Skeletal muscle satellite cell (primary cell): ENCODE results near the gene DAAM2.

Source experiments
- H3K27me3 ChIP-seq: 2 replicates; pipeline ENCODE4 v1.7.0; 2013; ENCODE audit warnings: low read length; ENCODE audit not compliant: control insufficient read depth, insufficient read depth
- H3K36me3 ChIP-seq: 2 replicates; pipeline ENCODE4 v1.7.0; 2013; ENCODE audit warnings: mild to moderate bottlenecking, control low read depth, low read length; ENCODE audit not compliant: insufficient read depth
- H3K4me1 ChIP-seq: 2 replicates; pipeline ENCODE4 v1.7.0; 2013; ENCODE audit warnings: low read length; ENCODE audit not compliant: control insufficient read depth, insufficient read depth
- H3K4me2 ChIP-seq: 2 replicates; pipeline ENCODE4 v1.7.0; 2013; ENCODE audit warnings: mild to moderate bottlenecking, low read length
- H3K4me3 ChIP-seq: 2 replicates; pipeline ENCODE4 v1.7.0; 2013; ENCODE audit warnings: low read length
- H3K9ac ChIP-seq: 2 replicates; pipeline ENCODE4 v1.7.0; 2013; ENCODE audit warnings: mild to moderate bottlenecking, low read depth, low read length, moderate library complexity
- H3K9me3 ChIP-seq: replicated peaks from 2 replicates; pipeline ENCODE4 v1.7.0; 2013; ENCODE audit warnings: mild to moderate bottlenecking, control low read depth, low read length

The DAAM2 gene

DNA sequence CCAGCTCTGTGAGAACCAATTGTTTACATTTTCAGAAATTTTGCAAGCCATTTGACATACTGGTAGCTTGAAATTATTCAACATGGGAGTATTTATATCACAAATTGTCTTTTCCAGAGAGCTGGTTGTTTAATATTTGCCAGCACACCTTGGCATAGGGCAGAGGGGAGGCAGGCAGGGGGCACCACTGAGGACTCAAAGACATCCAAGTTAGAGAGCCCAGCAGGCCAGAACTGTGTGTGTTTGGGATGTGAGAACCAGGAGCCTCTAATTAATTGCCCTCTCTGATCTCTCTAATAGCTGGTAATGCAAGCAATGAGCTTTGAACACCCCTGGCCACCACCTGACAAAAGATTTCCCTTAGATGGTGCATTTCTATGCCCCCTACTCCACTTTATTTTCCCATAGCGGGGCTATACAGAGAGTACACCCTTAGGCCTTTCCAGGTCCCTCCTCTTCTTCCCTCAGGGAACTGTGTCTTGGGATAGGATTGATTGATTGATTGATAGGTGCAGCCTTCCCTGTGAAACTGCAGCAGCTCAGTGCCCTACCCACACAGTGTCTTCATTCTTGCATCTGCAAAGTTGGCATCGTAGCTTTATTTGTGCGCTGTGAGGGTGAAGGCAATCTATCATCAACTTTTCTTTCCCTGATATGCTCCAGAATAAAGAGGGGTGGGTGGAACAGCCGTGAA lies 112.9 kb downstream of the DAAM2 start:
- Histone ChIP-seq H3K36me3 (peaks cover 31% of the 10 kb centered on the region), H3K9me3 (no peaks in the 10 kb centered on the region), H3K4me1 (no peaks in the 10 kb centered on the region), H3K9ac (no peak overlapping the region), H3K4me2 (no peak overlapping the region), H3K27me3 (no peaks in the 10 kb centered on the region), H3K4me3 (no peak overlapping the region)

DNA sequence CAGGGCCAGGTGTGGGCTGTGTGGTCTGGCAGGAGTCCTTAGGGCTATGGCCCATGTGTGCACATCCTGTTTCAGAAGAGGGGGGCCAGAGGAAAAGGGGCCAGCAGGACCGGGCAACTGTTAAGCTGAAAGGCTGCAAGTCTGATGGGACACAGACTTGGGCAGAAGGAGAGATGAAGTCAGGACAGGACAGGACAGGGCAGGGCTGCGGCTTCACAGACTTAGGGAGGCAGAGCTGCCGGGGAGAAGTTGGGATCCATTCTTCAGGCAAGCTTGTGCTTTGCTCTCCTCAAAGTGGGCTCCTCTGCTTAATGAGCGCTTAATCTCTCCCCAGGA lies 113.4 kb downstream of the DAAM2 start:
- no peaks in the 10 kb centered on the region for H3K4me1 ChIP-seq
- no peaks in the 10 kb centered on the region for H3K9me3 ChIP-seq
- no peak overlapping the region for H3K4me3 ChIP-seq
- no peak overlapping the region for H3K4me2 ChIP-seq
- peaks cover 30% of the 10 kb centered on the region for H3K36me3 ChIP-seq
- H3K9ac ChIP-seq: no peak overlapping the region
- no peaks in the 10 kb centered on the region for H3K27me3 ChIP-seq

DNA sequence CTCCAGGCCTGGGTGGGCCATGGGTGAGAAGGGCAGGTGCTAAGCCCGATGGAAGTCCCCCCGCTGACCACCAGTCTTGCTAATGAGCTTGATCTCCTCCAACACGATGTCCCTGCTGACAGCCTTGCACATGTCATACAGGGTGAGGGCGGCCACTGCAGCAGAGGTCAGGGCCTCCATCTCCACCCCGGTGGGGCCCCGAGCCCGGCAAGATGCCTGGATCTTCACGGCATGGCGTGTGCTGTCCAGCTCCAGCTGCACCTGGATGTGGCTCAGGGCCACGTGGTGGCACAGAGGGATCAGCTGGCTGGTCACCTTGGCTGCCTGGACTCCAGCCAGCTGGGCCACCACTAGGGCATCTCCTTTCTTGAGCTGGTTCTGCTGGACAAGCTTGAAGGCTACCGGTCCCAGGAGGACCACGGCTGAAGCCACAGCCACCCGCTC lies 114.2 kb downstream of the DAAM2 start:
- Histone ChIP-seq H3K4me3 (no peak overlapping the region), H3K9me3 (no peaks in the 10 kb centered on the region), H3K4me1 (no peaks in the 10 kb centered on the region), H3K4me2 (no peak overlapping the region), H3K36me3 (peaks cover 30% of the 10 kb centered on the region), H3K27me3 (no peaks in the 10 kb centered on the region), H3K9ac (no peak overlapping the region)

DNA sequence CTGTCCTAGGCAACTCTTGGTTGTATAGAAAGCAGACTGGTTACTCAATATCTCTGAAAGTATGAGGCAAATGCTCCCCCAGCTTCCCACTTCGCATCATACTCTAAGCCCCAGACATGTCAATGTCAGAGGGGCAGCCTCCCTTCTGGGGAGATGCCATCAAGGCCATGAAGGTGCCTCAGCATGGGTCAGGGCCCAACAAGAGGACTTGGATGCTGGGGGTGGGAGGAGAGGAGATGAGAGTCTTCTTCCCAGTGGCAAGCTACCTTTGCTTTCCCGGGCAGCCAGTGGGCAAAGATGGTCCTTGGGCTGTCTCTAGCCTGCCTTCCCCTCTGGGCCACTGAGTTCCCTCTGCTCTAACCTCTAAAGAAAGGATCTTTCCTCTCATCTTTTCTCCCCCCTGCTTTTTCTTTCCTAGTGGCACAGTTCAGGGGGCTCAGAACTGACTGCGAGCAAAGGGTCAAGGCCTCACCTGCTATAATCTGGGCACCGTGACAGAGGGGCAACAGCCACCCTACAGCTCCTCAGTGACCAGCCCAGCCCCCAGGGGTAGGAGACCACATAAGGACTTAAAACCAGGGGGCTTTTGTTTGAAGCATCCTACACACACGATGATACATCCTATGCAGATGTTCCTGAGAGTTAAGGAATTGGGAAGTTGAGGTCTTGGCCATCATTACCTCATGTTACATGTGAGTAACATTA lies 115.8 kb downstream of the DAAM2 start:
- Histone ChIP-seq H3K9ac (no peak overlapping the region), H3K27me3 (no peaks in the 10 kb centered on the region), H3K4me3 (no peak overlapping the region), H3K36me3 (peaks cover 43% of the 10 kb centered on the region), H3K4me2 (no peak overlapping the region), H3K4me1 (no peaks in the 10 kb centered on the region), H3K9me3 (no peaks in the 10 kb centered on the region)

DNA sequence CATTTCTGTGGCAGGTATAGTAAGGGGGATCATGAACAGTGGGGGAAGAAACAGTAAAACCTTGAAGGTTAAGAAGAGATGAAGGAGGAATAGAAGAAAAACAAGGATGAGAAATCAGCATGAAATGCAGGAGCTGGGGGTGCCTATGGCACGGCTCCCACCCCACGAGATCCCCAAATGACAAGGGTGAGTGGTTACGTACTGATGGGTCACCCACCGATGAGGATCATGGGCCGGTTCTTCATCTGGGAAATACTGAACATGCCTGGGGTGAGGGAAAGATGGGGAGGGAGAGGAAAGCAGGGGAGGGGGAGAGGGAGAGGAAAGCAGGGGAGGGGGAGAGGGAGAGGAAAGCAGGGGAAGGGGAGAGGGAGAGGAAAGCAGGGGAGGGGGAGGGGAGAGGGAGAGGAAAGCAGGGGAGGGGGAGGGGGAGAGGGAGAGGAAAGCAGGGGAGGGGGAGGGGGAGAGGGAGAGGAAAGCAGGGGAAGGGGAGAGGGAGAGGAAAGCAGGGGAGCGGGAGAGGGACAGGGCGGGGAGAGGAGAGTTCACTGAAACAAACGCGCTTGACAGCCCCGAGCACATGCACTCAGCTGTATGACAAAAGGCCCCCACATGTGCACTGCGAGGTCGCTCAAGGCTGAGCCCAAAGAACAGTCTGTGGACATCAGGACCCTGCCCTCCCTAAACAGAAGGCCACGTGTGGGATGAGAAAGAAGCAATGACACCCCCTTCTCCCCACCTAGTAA lies 116.8 kb downstream of the DAAM2 start:
- Histone ChIP-seq H3K4me1 (no peaks in the 10 kb centered on the region), H3K9ac (no peak overlapping the region), H3K36me3 (peaks cover 41% of the 10 kb centered on the region), H3K4me2 (no peak overlapping the region), H3K9me3 (no peaks in the 10 kb centered on the region), H3K27me3 (no peaks in the 10 kb centered on the region), H3K4me3 (no peak overlapping the region)

DNA sequence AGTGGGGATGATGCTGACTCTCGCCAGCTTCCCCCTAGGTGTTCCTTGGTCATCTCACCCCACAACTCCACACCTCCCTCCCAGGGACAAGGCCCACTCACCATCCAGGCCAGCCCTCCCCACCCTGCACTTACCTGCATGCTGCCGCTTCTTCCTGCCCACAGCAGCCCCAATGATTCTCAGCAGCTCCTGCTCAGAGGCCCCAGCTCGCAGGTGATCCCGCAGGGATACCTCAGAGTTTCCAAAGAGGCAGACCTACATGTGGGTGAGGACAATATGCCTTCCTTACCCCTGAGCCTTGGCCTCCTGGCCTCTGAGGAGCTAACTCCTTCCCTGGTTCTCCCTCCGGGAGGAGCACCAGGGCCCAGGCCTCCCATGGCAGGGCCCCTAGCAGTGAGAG lies 117.5 kb downstream of the DAAM2 start:
- Histone ChIP-seq H3K4me2 (no peak overlapping the region), H3K9ac (no peak overlapping the region), H3K27me3 (no peaks in the 10 kb centered on the region), H3K9me3 (no peaks in the 10 kb centered on the region), H3K4me3 (no peak overlapping the region), H3K4me1 (no peaks in the 10 kb centered on the region), H3K36me3 (peaks cover 45% of the 10 kb centered on the region)

DNA sequence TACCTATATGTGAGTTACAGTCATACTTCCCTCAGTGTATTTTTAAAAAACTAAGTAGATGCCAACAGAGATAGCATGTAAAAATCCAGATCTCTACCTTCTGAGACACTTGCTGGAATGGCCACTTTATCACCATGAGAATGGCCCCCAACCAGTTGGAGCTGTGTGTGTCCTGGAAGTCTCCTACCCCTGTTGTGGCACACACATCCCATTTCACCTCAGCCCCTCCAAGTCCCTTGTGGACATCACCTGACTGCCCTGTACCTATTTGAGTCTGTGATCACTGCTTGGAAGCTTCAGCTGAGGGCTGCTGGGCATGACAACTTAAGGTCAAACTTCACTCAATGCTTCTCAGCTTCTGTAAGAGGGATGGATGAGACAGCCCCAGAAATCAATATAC lies 118.0 kb downstream of the DAAM2 start:
- Histone ChIP-seq H3K9ac (no peak overlapping the region), H3K4me1 (no peaks in the 10 kb centered on the region), H3K9me3 (no peaks in the 10 kb centered on the region), H3K27me3 (no peaks in the 10 kb centered on the region), H3K4me3 (no peak overlapping the region), H3K36me3 (peaks cover 45% of the 10 kb centered on the region), H3K4me2 (no peak overlapping the region)

DNA sequence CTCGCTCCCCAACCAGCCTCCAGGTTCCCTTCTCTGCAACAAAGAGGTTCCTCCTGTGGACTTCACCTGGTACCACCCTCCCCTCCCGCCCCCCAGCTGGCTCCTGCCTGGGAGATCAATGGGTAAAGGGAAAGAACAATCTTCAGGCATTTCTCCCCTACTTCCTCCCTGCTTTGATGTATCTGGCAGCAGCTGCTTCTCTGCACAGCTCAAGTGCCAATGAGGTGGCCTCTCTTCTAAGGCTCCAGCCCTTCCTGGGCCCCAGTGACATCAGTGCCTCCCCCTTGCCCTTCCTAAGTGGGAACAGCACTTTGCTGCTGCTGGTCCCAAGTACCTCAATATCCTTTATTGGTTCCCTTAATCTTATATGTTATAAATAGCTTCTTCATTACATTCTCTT lies 118.6 kb downstream of the DAAM2 start:
- no peaks in the 10 kb centered on the region for H3K27me3 ChIP-seq
- H3K4me3 ChIP-seq: no peak overlapping the region
- no peak overlapping the region for H3K4me2 ChIP-seq
- no peaks in the 10 kb centered on the region for H3K4me1 ChIP-seq
- H3K9me3 ChIP-seq: no peaks in the 10 kb centered on the region
- no peak overlapping the region for H3K9ac ChIP-seq
- peaks cover 40% of the 10 kb centered on the region for H3K36me3 ChIP-seq

DNA sequence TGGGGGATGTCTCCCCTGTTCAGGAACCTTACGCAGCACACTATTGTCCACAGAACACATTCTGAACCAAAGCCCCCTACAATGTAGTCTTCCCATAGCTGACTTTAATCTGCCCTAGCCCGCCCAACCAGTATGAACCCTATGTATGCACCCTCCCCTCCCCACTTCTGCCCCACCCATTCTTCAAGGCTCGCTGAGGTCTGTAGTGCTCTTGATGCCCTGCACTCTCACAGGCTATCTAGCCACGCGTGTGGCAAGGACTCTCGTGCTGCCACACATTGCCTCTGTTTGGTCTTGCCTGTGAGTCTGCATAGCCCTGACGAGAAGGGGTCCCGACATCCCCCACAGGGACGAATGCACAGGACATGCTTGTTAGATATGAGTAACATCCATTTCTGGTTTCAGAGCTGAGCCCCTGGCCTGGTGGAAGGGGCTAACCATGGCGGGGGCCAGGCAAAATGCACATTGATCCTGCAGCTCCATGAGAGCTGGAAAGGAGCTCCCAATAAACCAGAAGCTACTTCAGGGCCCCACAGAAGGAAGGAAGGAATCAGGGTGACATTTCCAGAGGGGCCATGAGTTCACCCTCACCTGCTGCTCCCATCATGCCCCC lies 119.4 kb downstream of the DAAM2 start:
- Histone ChIP-seq H3K4me1 (no peaks in the 10 kb centered on the region), H3K27me3 (no peaks in the 10 kb centered on the region), H3K4me2 (no peak overlapping the region), H3K36me3 (peaks cover 48% of the 10 kb centered on the region), H3K4me3 (no peak overlapping the region), H3K9ac (no peak overlapping the region), H3K9me3 (no peaks in the 10 kb centered on the region)

DNA sequence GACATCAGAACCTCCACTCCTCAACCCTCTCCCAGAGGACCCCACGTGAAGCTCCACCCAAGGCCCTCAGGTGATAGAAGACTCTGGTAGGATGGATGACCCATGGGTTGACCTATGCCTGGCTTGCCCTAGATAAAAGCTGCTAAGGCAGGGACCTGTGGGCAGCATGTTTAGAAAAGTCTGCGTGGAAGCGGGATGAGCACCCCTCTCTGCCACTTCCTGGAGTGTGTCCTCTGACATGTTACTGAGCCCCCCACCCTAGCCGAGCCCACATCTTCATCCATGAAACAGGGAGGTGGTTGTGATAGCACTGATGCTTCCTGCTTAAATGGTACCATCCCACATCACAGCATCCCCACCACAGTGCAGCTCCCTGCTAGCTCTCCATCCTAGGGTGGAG lies 120.3 kb downstream of the DAAM2 start:
- no peak overlapping the region for H3K9ac ChIP-seq
- no peaks in the 10 kb centered on the region for H3K9me3 ChIP-seq
- no peaks in the 10 kb centered on the region for H3K27me3 ChIP-seq
- peaks cover 45% of the 10 kb centered on the region for H3K36me3 ChIP-seq
- no peak overlapping the region for H3K4me3 ChIP-seq
- no peak overlapping the region for H3K4me2 ChIP-seq
- no peaks in the 10 kb centered on the region for H3K4me1 ChIP-seq

DNA sequence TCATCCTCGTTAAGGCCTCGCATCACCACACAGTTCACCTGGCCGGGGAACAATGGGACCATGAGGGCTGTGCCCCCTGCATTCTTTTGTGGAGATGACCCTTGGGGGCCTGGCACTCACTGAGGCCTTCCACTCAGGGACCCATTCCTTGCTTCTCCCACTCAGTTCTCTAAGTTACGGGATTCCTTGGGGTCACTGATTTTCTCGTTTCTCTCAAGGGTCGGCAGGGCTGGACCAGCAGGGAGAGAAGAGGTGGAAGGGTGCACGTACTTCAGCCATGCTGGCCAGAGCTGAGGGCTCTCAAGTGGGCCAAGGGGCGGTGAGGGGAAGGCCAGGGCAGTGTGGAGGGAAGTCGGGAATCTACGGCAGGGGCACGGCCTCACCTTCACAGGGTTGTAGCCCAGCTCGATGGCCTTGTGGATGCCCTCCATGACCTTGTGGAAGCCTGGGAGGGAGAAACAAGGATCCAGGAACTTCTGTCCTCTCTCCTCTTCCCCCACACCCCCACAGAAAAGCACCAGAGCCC lies 121.3 kb downstream of the DAAM2 start:
- Histone ChIP-seq H3K9ac (no peak overlapping the region), H3K4me2 (no peak overlapping the region), H3K27me3 (no peaks in the 10 kb centered on the region), H3K4me3 (no peak overlapping the region), H3K9me3 (no peaks in the 10 kb centered on the region), H3K4me1 (no peaks in the 10 kb centered on the region), H3K36me3 (peaks cover 44% of the 10 kb centered on the region)
